K562 (cell line): ENCODE measurements around the gene RIPK4. TPM values are rescaled to one million over a fixed set of nuclear protein-coding genes. Genes with fewer than 3 reads are reported as not detected.

Source experiments
- ATAC-seq: fragments of 200-7000 bp; cut with Tn5 transposase; 3 replicates; pipeline ENCODE4 v1.9.1; 2020; ENCODE audit warnings: moderate library complexity
- BruUV-seq: library from RNA; stranded (reverse); fragments of 400-500 nt; replicated peaks from 2 replicates; lab custom pipeline; 2021; lab: Mats Ljungman, UMichigan
- CTCF ChIA-PET: fragments of 300-600 bp; formaldehyde crosslinking; extraction: SDS; loops from one replicate; lab custom pipeline; 2021; ENCODE audit warnings: low intra/inter-chr PET ratio; lab: Yijun Ruan, JAX
- POLR2A ChIA-PET: fragments of 300-600, 350-650 bp; sonication (Branson Sonifier 250); formaldehyde crosslinking; extraction: SDS; loops from one replicate; lab custom pipeline; 2021; ENCODE audit warnings: antibody characterized with exemption, inconsistent platforms; lab: Yijun Ruan, JAX
- DNase-seq, 4 experiments: peaks; one replicate each; pipeline versions ENCODE4 v3.0.0 to v3.0.0-alpha.2; 2011 to 2018; ENCODE audit warnings: low spot score in 3 of 4, mixed read lengths in 3 of 4; ENCODE audit errors: extremely low read depth in 1 of 4
- FAIRE-seq: peaks from 2 replicates; lab custom pipeline; 2011; peaks lifted over from hg19 to GRCh38; lab: Jason Lieb, UNC
- H2AFZ ChIP-seq: 2 replicates; pipeline ENCODE4 v1.6.0; 2011; ENCODE audit warnings: low read depth, low read length, control low read depth, inconsistent platforms
- H3K27ac ChIP-seq: fragments of 200-600 bp; 3 replicates; pipeline ENCODE4 v1.8.0; 2011; ENCODE audit warnings: low read depth, mild to moderate bottlenecking, control low read depth, inconsistent platforms, low read length, moderate library complexity, mixed read lengths; ENCODE audit errors: extremely low read depth
- H3K27me3 ChIP-seq, 2 experiments: fragments of 300-600 bp in 1 of 2; 2 replicates in 1 of 2; 3 replicates in 1 of 2; pipeline versions ENCODE4 v1.6.0 to v1.8.0; 2011; ENCODE audit warnings: inconsistent platforms in 2 of 2, low read length in 2 of 2, mild to moderate bottlenecking in 1 of 2, mixed read lengths in 1 of 2, moderate library complexity in 1 of 2; ENCODE audit not compliant: control insufficient read depth in 2 of 2, insufficient read depth in 2 of 2
- H3K36me3 ChIP-seq: fragments of 300-600 bp; 3 replicates; pipeline ENCODE4 v1.8.0; 2011; ENCODE audit warnings: mild to moderate bottlenecking, low read length, inconsistent platforms; ENCODE audit not compliant: control insufficient read depth, insufficient read depth
- H3K4me1 ChIP-seq, 2 experiments: fragments of 200-600 bp in 1 of 2; replicated peaks in 1 of 2; 2 replicates in 1 of 2; 3 replicates in 1 of 2; pipeline versions ENCODE4 v1.5.1 to v1.8.0; 2011; ENCODE audit warnings: inconsistent platforms in 2 of 2, low read length in 2 of 2, mild to moderate bottlenecking in 1 of 2, mixed read lengths in 1 of 2, moderate library complexity in 1 of 2; ENCODE audit not compliant: control insufficient read depth in 2 of 2, insufficient read depth in 2 of 2
- H3K4me2 ChIP-seq: 2 replicates; pipeline ENCODE4 v1.6.1; 2011; ENCODE audit warnings: low read length, control low read depth, inconsistent platforms, mixed read lengths; ENCODE audit not compliant: insufficient read depth
- H3K4me3 ChIP-seq: fragments of 200-600 bp; sonication (generic), shearing (Covaris generic); 2 replicates; pipeline ENCODE4 v1.5.1; 2016; ENCODE audit warnings: control low read depth, inconsistent platforms
- H3K79me2 ChIP-seq: fragments of 200-600 bp; 3 replicates; pipeline ENCODE4 v1.8.0; 2011; ENCODE audit warnings: low read length, inconsistent platforms; ENCODE audit not compliant: control insufficient read depth, insufficient read depth
- H3K9ac ChIP-seq, 2 experiments: 2 replicates each; pipeline versions ENCODE4 v1.6.0 to v1.6.1; 2011; ENCODE audit warnings: low read depth in 2 of 2, low read length in 2 of 2, control low read depth in 1 of 2, inconsistent platforms in 1 of 2, mild to moderate bottlenecking in 1 of 2, mixed read lengths in 1 of 2; ENCODE audit not compliant: insufficient read depth in 1 of 2
- H3K9me1 ChIP-seq: one replicate; pipeline ENCODE4 v1.6.0; 2011; ENCODE audit warnings: inconsistent platforms, mild to moderate bottlenecking, low read length, moderate library complexity; ENCODE audit not compliant: control insufficient read depth, insufficient read depth
- H3K9me3 ChIP-seq: replicated peaks from 2 replicates; pipeline ENCODE4 v1.5.1; 2011; ENCODE audit warnings: low read depth, low read length, inconsistent platforms; ENCODE audit not compliant: control insufficient read depth, insufficient read depth
- H4K20me1 ChIP-seq: replicated peaks from 2 replicates; pipeline ENCODE4 v1.6.1; 2011; ENCODE audit warnings: low read length, inconsistent platforms, mixed read lengths; ENCODE audit not compliant: control insufficient read depth, insufficient read depth
- BRD9 ChIP-seq: fragments of 450-650 bp; IDR thresholded peaks from 2 replicates; pipeline ENCODE4 v1.6.1; 2018; ENCODE audit warnings: low read depth; ENCODE audit not compliant: partially characterized antibody
- CBX8 ChIP-seq: fragments of 200-600 bp; sonication (generic); IDR thresholded peaks from 2 replicates; pipeline ENCODE4 v1.6.1; 2012; ENCODE audit warnings: borderline replicate concordance, mixed run types, low read depth, mild to moderate bottlenecking, moderate library complexity, mixed read lengths, low read length, control low read depth, inconsistent platforms; ENCODE audit not compliant: poor library complexity, severe bottlenecking; ENCODE audit errors: extremely low read depth
- CREM ChIP-seq: IDR thresholded peaks from 2 replicates; pipeline ENCODE4 v1.6.1; 2014; ENCODE audit warnings: antibody characterized with exemption, low read depth
- HEY1 ChIP-seq: fragments of 250-450 bp; sonication (Bioruptor Pico); IDR thresholded peaks from 2 replicates; pipeline ENCODE4 v1.5.0; 2020; ENCODE audit warnings: mild to moderate bottlenecking, moderate library complexity, borderline replicate concordance
- SRSF9 ChIP-seq: fragments of 200-400 bp; formaldehyde crosslinking; IDR thresholded peaks from 2 replicates; pipeline ENCODE4 v1.6.1; 2017; ENCODE audit warnings: low read depth, low read length, borderline replicate concordance
- ZFP36 ChIP-seq: fragments of 150-350 bp; IDR thresholded peaks from 2 replicates; pipeline ENCODE4 v1.6.1; 2018; ENCODE audit warnings: low read length, low read depth; ENCODE audit not compliant: partially characterized antibody
- WGBS: fragments of 100-300 bp; shearing (Covaris generic); methylation state at CpG from one replicate; pipeline ENCODE4 v1.1.6; 2016; ENCODE audit warnings: low coverage, mixed read lengths; ENCODE audit not compliant: insufficient coverage; ENCODE audit errors: missing lambda C conversion rate; 5-methylcytosine and 5-hydroxymethylcytosine counted together
- in situ Hi-C: fragments of 300-500 bp; cut with MboI; formaldehyde crosslinking; loops from 4 replicates; pipeline ENCODE4 v1.15.0; 2018; ENCODE audit warnings: inconsistent platforms, mixed read lengths
- intact Hi-C: fragments of 100-400 bp; cut with micrococcal nuclease; formaldehyde crosslinking; loops from 2 replicates; pipeline ENCODE4 v1.14.2; 2022
- polyA plus RNA-seq, 8 experiments: library from polyadenylated mRNA; depleted of rRNA in 4 of 8; stranded (reverse) in 5 of 8; unstranded in 3 of 8; fragments of >200 nt; fragmentation: Nextera tagmentation in 2 of 8; fragmentation: Illumina TruSeq in 1 of 8; extraction: Ambion mirVana in 2 of 8; extraction: Trizol in 1 of 8; gene quantifications; 2 replicates each; pipeline versions ENCODE4 v1.2.1 to v1.2.3, GENCODE V29; 2011 to 2014; ENCODE audit warnings: inconsistent platforms in 1 of 8, missing spikeins in 1 of 8
- total RNA-seq, 7 experiments: library from RNA; depleted of rRNA in 6 of 7; stranded (reverse); fragments of >200 nt in 6 of 7; fragmentation: Illumina TruSeq in 2 of 7; extraction: Trizol in 2 of 7; gene quantifications; 2 replicates each; pipeline versions ENCODE4 v1.2.1 to v1.2.3, GENCODE V29; 2011 to 2021; ENCODE audit warnings: low replicate concordance in 1 of 7

RIPK4 gene
- total and polyA plus RNA-seq, 9 of the 15 experiments (the other 6 are each of a cell fraction or from before 2014, with no cell fraction given): not detected

- no peak overlapping the region for H3K9ac ChIP-seq
- 5% methylated on average over 5 of the region's 5 CpGs for WGBS
Measured at GRCh38 chr21:41779659-41780058, 12.8 kb upstream of the RIPK4 start.

More at GRCh38 chr21:41779659-41780058, 12.8 kb upstream of the RIPK4 start:
- Histone ChIP-seq H2AFZ (peak overlapping the region; percentile 2; the same call in 1 of the 2 replicates), H3K4me3 (no peak overlapping the region), H3K36me3 (no peaks in the 10 kb centered on the region), H3K9me1 (no peaks in the 10 kb centered on the region), H3K27ac (no peak overlapping the region), H3K79me2 (no peaks in the 10 kb centered on the region), H3K27me3 (peaks cover 31 to 45% of the 10 kb centered on the region in 2 experiments; a peak in 4 of 5 replicates), H4K20me1 (0 out of 2 replicates have a peak, but pooled peaks cover 5% of the 10 kb centered on the region), H3K4me1 (peaks cover 6 to 20% of the 10 kb centered on the region in 2 experiments; a peak in 4 of 5 replicates), H3K9me3 (no peaks in the 10 kb centered on the region), H3K4me2 (no peak overlapping the region)
- in situ Hi-C loops (loop anchor here (5.0 kb wide), 1 partner anchor 167 kb away; no protein-coding TSS in a partner anchor), intact Hi-C loops (loop anchor here (2.0 to 10.0 kb wide), 2 partner anchors 167 to 495 kb away; no protein-coding TSS in a partner anchor)
- TF ChIP-seq CBX8 (peak; percentile 22), SRSF9 (no peak), CREM (no peak), HEY1 (CRISPR knock-in tag) (no peak), BRD9 (no peak), ZFP36 (no peak)
- no peak for FAIRE-seq
- ChIA-PET POLR2A (no interaction called here), CTCF (interaction anchor here (2.5 kb wide), 1 partner anchor 167 kb away, joined by 19 read pairs; no protein-coding TSS in a partner anchor)
- no TSS peak for BruUV-seq
- no peak for DNase-seq
- no peak for ATAC-seq
